Stimulated activated CD8-positive, alpha-beta memory T cell treated with anti-CD3 and anti-CD28 coated beads, Interleukin-2, amount 100 ng/mL, for 48 hours (primary cell): ENCODE measurements around the gene CDCA7.
"Not testable (repeated sequence)": the region's sequence is repeated elsewhere in the genome, so short reads cannot be mapped to it uniquely, and the experiment has no call there.

Experiments used
- DNase-seq, 2 donors: peaks; one replicate each; pipeline ENCODE4 v3.0.0-alpha.2; 2020; ENCODE audit warnings: low read depth in 2 of 2

Gene CDCA7

DNA sequence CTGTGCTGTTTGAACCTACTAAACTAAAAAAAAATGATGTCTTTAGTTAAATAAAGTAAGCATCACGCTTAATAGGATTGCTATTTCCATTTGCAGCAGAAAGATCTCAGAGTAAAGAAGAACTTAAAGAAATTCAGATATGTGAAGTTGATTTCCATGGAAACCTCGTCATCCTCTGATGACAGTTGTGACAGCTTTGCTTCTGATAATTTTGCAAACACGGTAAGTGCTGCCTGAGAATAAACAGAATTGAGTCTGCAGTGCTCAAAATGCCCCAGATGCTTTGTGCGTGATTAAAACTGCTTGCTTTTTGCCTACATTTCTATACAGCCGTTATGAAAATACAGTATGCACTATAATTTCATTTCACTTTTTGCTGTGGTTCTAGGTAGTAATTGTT, 3.9 kb downstream of the CDCA7 start:
- no peak for DNase-seq

- DNase-seq = no peak
Measured at GRCh38 chr2:173359231-173359630, 4.6 kb downstream of the CDCA7 start.

GRCh38 chr2:173370198-173370597, 15.5 kb downstream of the CDCA7 start:
- no peak for DNase-seq

DNA sequence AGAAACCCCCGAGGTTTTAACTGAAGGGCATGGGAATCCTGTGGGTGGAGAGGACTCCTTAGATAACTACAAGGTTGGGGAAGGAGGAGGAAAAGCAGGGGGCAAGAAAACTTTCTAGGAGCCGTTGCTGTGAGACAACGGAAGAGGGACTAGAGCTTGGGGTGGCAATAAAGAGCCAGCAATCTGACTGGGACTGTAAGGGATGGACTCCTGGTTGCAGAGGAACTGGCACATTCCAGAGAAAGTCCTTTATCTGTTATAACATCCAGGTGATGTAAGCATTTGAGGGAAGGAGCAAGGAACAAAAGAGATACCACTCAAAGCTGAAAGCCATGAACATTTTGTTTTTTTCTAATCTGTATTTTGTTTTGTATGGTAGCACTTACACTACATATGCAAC, 16.4 kb downstream of the CDCA7 start:
- no peak for DNase-seq

DNA sequence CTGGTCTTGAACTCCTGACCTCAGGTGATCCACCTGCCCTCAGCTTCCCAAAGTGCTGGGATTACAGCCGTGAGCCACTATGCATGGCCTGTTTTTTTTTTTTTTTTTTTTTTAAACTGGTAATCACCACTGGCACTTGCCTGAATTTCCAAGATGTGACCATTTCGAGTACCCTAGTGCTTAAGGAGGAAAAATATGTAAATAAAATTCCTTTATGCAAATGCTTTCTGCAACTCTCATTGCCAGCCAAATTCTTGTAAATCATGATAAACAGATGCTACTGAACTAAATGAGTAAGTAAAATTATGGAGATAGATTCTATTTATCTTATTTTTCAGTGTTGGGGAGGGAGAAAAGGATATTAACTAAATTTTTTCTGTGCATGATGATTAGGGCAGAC, 18.6 kb downstream of the CDCA7 start:
- no peak for DNase-seq

- no peak for DNase-seq
Measured at GRCh38 chr2:173374634-173375033, 20.0 kb downstream of the CDCA7 start.

GRCh38 chr2:173385534-173385933, 30.9 kb downstream of the CDCA7 start:
- DNase-seq = not testable (repeated sequence)

DNA sequence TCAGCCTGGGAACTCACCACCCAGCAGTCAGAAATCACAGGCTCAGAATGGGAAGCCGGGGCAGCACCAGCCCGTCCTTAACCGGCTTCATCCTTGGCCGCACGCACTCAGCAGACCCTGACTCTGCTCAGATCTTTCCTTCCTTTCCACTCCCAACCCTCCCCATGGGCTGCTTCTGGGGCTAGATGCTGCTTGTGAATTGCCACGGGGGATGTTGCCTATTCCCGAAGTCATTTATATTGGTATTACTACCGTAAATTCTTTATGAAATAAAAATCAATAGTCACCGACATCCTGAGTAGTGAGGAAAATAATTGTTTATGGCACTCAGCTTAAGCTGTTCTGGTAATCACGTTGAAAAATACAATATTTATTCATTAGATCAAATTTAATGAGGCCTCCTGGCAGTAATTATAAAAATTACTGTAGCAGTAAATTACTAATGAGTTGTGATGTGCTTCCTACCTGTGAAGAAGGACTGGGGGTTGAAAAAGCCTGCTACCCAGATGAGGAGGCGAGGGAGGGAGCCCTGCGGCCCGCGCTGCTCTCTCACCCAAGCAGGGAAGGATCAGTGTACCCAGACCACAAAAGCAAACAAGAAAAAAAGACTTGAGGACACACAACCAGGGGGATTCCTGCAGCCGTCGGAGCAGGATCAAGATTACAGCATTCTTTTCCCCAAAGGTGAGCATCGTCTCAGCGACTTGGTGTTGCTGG, 31.5 kb downstream of the CDCA7 start:
- no peak for DNase-seq

GRCh38 chr2:173386738-173387065, 32.0 kb downstream of the CDCA7 start:
- DNase-seq = no peak

- DNase-seq = no peak
Measured at GRCh38 chr2:173387079-173387478, 32.4 kb downstream of the CDCA7 start.

- no peak for DNase-seq
Measured at GRCh38 chr2:173387660-173388059, 33.0 kb downstream of the CDCA7 start.

DNA sequence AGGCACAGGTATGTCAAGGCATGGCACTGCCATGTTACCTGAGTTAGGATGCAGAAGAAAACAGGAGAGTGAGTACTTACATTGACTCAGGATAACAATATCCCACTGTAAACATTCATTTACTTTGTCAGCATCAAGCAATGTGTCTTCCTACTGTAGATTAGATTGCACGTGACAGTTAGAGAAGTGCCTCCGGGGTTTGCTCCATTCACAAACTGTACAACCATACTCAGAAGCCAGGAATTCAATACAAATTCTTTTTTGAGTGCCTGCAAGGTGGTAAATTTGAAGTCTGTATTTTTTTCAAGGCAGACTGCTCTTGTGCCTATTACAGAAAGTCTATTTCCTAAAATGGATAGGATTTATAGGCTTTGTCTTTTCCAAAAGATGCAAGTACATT, 34.1 kb downstream of the CDCA7 start:
- no peak for DNase-seq

DNA sequence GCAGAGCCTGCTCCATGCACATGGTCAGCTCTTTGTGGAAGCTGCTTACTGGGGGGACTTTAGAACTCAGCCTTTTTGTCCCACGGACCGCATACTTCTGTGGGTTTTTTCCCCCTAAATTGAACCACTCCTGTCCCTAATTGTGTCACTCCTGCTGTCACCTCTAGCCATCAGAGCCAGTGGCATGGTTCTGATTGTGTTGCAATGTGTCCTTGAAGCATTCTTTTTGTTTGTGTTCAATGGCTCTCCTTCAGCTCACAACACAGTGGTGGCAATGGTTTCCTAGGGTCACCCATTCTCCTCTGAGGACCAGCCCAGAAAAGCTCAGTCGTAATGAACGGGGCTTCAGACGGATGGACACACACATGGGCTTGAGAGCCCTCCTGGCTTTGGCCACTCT, 35.4 kb downstream of the CDCA7 start:
- no peak for DNase-seq

GRCh38 chr2:173392731-173393130, 38.1 kb downstream of the CDCA7 start:
- DNase-seq = no peak

GRCh38 chr2:173393186-173393585, 38.5 kb downstream of the CDCA7 start:
- no peak for DNase-seq

DNA sequence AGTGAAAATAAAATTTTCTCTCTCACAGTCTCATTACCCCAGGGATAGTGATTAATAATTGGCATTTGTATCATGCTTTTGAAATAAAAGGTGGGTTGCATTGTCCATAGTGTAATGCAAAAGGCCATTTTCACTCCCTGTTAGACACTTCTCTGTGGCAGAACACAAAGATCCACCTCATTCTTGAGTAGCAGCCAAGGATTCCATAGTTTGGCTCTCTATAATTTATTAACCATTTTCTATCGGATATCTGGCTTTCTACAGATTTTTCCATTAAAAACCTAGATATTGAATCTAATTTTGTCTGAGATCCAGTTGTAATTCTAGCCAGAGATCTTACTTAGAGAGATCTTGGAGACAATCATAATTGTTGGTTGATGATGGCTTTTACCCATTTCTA, 39.0 kb downstream of the CDCA7 start:
- no peak for DNase-seq

- DNase-seq = no peak
Measured at GRCh38 chr2:173394091-173394974, 39.7 kb downstream of the CDCA7 start.

DNA sequence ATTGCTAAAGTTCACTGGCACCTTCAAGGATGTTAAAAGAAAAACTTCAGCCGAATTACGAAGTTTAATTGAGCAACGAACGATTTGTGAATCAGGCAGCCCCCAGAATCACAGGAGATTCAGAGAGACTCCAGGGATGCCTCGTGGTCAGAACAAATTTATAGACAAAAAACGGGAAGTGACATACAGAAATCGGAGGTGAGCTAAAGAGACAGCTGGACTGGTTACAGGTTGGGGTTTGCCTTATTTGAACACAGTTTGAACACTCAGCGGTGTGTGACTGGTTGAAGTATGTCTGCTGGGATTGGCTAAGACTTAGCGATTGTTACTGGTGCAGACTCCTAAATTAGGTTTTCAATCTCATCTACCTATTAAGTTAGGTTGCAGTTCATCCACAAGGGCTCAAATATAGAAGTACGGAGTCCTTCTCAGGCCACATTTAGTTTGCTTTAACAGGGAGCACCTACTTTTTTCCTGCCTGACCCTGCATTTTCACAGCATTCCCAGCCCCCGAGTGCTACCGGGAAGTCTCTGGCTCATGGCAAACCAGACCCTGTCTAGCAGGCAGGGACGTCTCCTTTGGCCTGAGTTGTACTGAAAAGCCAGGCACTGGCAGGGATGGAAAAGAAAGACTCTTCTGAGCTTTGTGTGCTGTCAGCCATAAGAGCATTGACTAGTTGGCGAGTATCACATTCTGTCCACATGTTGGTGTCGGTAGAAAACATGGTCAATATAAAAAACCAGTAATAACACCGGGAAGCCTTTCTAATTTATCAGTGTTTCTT, 41.1 kb downstream of the CDCA7 start:
- DNase-seq = no peak

GRCh38 chr2:173397539-173397938, 42.9 kb downstream of the CDCA7 start:
- DNase-seq = no peak

- no peak for DNase-seq
Measured at GRCh38 chr2:173399229-173399628, 44.6 kb downstream of the CDCA7 start.

GRCh38 chr2:173400760-173401159, 46.1 kb downstream of the CDCA7 start:
- no peak for DNase-seq

DNA sequence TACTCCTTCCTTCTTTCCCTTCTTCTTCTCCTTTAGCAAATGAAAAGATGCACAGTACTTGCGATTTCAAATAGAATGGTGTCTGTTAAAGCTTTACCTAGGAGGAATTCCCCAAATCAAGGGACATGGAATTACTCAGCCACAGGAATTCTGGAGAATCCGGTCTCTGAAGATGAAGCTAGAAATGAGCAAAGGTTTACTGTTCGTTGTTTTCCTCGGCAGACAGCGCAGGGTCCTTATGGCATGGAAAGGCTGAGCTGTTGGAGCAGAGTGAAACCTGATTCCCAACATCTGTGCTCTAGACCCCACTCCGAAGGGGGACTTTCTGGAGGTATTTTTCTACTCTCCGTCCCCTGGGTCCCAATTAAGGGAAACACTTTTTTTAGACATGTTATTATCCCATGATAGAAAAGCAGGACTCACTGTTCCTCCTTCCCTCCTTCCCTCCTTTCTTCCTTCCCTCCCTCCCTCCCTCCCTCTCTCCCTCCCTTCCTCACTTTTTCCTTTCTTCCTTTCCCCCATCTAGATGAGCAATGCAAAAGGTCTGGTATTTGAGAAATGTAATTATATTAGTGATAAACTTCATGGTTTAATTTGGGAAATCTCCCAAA, 47.1 kb downstream of the CDCA7 start:
- no peak for DNase-seq
